Activated naive CD8-positive, alpha-beta T cell treated with anti-CD3 and anti-CD28 coated beads, Interleukin-2, amount 50 U/mL, for 16 hours (primary cell): ENCODE measurements around the gene DDI1.

Experiments
- DNase-seq: peaks from one replicate; pipeline ENCODE4 v3.0.0-alpha.2; 2020; ENCODE audit warnings: low read depth, low spot score

The DDI1 gene

DNA sequence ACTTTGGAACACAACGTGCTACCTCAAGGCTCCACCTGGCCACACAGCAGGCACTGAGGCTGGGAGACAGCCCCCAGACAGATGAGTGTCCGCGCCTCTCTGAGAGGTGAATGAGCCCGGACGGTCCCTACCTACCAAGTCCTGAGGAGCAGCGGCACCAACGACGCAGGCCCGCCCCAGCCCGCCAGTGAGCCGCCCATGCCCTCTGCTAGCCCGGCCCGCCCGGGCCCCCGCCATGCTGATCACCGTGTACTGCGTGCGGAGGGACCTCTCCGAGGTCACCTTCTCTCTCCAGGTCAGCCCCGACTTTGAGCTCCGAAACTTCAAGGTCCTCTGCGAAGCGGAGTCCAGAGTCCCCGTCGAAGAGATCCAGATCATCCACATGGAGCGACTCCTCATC lies at the start of gene DDI1:
Gene DDI1, plus strand, starts transcription at position 53 of the 400 bp plus-strand sequence. Its CDS starts 183 bp downstream, at position 236.
- DNase-seq = no peak

DNA sequence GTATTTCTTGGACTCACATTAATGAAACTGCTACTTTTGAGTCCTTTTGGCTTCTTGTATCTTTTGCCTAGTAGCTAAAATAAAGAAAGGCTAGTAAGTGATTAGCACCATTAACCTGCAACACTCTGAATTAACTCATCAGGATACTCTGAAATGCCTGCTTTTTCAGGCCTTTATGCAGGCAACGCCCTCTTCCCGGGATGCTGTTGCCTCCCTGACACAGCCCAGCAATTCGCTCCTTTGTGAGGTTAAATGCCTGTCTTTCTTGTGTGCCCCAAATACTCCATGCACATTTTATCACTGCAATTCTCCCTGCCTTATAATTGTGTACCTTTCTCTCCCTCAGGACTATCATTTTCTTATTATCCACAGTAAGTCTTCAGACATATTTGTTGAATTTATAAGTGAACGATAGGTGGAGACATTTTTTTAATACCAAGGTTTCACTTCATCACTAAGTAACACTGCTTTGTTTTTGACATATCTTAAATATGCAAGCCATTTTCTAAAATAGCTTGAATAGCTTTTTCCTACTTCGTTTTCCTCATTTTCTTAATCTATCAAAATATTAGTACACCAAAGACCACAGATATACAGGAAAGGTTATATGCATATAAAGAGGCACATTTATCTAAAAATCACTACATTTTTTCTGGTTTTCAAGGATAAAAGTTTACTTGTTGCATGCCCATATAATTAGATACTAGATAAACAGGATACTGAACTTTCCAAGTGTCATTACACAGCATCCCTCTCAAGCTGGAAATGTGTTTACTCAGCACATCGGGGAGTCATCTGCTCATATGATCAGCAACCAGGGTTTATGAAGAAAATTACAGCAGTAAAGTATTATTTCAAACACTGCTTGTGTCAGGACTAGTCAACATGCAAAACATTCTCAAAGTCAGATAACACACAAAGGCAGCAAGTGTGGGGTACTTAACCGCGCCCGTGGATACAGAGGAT lies 48.5 kb upstream of the DDI1 start:
- no peak for DNase-seq

DNA sequence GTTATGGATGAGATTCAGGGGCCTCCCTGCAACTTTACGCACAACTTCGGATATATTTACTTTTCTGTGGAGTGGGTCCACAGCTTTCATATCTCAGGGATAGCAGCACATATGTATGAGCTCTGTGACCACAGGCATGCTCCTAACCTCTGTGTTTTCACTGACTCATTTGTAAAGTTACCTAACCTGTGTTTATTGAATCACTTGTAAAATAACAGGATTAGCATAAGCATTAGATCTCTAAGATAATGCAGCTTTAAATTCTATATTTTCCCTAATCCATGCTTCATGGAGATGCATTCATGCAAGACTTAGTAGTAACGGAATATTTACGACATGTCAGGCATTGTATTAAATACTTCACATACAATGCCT lies 47.9 kb upstream of the DDI1 start:
- no peak for DNase-seq

DNA sequence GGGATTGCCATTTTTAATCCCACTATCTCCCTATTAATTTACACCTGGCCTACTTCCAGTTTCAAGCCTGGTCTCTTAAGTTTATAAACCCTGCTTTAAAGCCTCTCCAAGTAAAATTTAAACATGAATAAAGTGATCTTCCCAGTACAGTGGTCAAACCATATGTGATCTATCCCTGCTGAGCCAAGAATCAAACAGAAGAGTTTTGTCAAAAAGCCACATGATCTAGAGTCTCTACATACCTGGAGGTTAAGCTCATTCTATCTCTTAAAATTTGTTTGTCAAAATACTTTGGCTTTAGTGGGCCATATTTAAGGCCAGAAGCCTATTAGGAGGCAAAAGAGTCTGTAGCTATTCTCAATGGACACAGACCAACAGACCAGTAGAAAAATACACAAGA lies 42.9 kb upstream of the DDI1 start:
- DNase-seq = no peak

DNA sequence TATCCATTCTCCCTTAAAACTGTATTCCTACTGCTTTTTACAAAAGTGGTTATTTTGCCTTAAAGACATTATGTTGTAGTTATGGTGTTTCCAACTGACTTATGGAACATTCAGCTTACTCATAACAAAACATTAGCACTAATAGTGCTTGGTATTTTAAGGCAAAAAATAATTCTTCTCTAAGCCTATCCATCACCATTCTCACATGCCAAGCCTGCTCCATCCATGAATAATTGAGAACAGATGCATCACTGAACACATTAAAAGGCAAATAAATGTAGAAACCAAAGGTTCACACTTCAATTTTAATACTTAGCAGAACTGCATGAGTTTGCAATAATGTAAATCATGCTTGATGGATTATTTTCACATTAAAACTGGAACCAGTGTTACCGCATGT lies 42.3 kb upstream of the DDI1 start:
- no peak for DNase-seq

DNA sequence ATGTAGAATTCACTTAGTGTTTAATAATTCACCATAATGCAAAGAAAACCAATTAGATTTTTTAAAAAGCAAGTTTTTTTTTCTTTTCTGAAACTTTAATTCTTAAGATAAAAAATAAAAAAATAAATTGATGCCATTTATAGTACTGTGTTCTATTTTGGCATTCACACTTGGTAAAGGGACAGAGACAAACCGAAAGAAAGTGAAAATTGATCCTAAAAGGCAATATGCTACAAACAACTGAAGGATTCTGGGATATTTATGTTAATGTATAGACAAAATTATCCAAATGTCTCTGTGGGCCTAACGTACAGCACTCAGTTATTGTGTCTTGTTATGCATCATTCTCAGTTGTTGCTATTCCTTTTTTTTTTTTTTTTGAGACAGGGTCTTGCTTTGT lies 41.9 kb upstream of the DDI1 start:
- no peak for DNase-seq

DNA sequence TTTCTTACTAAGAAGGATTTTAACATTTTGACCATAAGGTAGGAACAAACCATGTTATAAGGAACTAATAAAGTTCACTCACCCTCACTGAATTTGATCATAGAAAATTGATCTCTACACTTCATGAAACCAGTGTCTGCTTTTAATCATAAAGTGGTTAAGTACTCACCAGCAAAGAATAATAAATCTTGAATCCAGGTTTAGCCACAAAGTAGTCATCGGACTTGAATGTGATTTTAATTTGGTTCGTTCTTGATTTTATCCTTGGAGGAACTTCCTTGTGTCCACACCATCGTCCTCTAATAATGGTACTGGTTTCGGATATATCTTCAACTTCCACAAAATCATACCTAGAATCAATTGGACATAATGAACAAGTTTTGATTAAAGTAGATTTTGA lies 40.5 kb upstream of the DDI1 start:
- DNase-seq = no peak

DNA sequence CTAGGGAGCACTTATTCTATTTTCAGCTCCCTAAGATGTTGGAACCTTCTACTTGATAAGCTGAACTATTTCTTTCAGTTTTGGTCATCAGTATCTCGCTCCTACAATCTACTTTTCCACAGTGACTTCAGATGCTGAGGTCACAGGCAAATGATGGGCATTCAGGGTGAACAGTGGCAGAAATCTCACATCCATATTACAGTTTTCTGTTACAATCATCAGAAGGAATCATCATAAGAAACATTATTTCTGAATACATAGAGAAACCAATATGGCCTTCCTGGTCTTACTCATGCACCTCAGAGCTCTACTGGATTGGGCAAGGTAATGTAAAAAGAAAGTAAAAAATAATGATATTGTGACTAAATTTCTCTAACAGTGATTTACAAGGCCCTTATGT lies 39.4 kb upstream of the DDI1 start:
- no peak for DNase-seq

DNA sequence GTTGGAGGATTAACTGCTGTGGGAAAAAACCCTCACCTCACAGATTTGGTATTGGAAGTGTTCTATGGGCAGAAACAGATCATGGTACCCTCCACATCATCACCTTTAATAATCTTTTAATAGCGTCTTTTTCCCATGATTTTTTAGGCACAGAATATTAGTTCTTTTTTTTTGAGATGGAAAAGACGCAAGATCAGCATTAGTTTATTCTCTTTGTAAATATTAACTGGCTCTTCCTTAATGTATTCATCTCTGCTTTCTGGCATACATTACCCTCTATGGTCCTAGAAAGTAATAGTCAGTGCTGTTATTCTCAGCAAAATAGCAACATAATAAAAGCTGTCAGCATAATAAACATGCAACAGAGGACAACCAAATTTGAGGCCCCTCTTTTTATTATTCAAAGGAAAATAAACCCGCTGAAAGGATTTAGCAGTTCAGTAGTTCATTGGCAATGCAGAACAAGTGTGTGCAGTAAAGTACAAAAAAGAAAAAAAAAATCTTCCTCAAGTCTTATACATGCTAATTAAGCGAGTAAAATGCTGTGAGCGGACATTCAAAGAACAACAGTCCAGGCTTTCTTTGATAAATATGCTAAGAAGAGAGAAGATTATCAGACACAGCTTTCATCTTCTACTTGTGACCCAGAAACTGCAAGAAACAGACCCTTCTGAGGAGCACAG lies 37.5 kb upstream of the DDI1 start:
- DNase-seq = no peak

DNA sequence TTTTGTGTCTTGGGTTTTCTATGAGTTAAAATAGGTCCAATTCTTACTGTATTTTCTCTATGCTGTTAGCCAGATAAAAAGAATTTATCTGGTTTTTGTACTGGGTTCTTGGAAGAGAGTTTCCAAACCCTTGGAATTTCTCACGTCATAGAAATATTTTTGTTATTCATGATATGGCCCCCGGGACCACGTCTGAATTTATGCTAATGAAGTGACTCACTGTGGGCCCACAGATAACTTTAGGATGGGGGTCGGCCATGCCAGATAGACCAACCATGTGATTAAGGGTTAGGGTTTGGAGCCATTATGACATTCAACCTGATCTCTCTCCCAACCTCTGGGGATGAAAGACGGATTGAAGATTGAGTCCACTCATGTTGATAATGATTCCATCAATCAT lies 35.6 kb upstream of the DDI1 start:
- no peak for DNase-seq

DNA sequence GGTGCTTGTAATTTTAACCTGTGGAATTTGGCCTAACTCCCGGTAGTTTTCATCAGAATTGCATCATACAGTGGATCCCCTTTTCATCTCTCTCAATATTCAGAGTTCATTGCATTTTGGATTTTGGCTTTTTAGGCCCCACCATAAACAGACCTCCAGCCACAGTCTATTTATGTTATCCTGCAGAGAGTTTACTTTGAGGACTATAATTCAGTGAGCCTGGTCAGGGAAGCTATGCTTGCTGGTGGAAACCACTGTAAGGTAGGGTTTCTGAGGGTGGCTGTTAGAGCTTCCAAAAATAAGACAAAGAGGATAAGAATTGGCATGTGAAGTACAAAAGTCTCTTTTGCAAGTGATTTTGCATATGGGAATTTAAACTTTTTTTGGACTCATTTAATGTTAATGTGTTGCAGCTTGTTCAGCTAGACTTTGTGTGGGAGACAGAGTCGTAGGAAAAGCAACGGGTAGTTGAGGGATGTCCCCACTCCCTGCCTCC lies 34.8 kb upstream of the DDI1 start:
- DNase-seq = no peak

DNA sequence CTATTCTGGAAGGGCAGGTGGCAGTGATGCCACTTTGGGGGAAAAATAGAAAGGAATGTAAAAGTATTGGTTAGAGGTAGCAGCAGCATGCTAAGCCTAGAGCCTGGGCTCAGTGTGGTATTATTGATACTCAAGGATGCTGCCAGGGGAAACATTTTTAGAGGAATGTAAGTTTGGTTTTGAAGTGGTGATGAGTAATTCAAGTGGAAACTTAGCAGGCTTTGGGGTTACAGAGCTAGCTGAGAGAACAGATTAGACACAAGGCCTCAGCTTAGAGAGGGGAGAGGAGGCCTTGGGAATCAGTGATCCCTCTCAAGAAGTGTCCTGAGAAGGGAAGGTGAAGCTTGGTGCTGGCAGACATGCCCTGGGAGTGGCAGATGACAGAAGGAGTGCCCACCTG lies 32.9 kb upstream of the DDI1 start:
- no peak for DNase-seq

DNA sequence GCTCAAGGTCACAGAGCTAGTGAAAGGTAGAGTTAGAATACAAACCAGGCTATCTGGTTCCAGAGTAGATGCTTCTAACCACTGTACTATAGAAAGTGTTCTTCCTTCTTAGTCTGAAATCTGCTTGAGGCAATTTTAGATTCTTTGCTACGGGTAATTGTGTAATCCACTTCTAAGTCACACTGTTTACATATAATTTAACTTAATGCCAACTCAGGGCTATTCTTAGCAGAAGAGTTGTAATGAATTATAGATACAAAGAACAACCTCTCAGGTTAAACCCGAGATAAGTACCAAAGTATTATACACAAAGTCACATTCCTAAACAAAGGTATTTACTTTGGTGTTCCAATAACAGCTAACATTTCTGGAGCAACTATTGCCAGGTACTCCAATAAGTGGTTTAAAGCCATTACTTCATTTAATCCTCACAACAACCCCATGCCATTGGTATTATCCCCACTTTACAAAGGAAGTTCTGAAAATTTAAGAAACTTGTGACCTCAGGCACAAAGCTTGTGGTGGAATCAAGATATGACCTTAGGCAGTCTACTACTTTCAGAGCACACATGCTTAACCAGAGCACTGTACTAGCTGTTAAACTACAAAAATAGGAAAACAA lies 31.1 kb upstream of the DDI1 start:
- no peak for DNase-seq

DNA sequence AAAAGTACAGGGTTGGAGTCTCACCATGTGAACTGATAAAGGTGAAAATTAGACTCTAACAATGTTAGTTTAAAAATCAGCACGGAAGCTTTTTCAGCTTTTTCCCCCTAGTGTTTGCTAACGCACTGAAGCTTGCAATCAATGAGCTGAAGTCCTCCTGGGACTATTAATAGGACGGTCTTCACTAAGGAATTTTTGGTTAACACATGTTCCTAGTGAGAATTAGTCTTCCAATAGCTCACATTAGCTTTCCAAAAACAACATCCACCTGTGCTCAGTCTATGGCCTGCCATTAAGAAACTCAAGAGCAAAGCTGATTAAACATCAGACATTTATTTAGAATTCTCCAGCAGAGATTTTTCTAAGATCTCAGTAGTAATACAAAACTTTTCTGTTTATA lies 26.7 kb upstream of the DDI1 start:
- DNase-seq = no peak

DNA sequence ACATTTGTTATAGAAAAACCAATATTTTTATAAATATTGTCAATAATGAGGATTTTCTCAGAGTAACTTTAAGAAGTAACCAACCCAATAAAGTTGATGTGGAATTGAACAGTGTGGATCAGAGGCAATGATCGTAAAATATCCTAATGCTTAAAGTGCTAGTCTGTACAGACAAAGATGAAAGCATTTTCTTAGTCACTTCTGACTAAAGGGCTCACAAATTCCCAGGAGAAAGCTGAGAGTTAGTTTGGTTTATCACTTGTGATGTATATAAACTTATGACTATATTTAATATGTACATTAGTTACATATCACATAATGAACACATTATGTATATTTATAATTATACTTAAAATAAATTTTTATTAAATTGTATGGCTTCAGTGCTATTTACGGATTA lies 25.4 kb upstream of the DDI1 start:
- no peak for DNase-seq

DNA sequence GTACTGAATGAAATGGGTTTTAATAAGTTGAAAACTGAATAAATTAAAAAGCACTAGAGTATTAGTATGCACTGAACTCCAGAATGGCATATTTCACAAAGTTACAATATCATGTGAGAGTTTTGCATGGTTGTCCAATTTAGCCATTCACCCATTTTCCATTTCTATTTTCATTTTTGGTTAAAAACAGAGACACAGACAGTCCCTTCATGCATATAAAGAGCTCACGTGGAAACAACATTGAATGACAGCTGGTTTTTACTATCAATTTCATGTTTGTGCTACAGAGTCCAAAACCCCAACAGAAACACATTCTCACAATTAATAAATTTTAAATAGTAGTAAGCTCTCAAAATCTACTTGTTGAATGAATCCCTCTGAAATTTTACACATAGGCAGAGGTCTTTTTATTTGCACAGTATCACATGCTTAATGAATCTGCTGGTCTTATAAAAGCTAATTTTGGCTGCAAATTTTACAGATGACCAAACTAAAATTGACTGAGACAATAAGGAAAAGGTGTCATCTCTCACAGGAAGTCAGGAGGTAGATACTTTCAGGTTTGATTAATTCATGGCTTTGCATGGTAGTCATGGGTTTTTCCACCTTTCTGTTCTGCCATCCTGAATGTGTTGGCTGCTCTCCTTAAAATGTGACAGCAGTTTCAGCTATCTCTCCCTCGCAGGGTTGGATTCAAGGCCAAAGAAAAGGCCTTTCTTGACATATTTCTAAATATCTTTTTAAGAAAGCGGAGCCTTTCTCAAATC lies 20.6 kb upstream of the DDI1 start:
- DNase-seq = no peak

DNA sequence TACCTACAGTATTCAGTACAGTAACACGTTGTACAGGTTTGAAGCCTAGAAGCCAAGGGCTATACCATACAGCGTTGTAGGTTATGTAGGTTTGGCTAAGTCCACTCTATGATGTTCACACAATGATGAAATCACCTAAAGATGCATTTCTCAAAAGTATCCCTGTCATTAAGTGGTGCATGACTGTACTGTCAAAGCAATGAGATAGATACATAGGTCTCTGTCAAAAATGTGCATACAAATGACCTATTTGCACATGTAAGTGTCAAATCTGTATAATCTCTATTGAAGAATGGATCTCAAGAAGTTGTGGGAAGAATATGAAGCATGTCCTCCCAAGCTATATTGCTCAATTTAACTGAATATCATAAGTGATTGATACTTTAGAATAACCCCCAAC lies 11.9 kb upstream of the DDI1 start:
- DNase-seq = no peak

DNA sequence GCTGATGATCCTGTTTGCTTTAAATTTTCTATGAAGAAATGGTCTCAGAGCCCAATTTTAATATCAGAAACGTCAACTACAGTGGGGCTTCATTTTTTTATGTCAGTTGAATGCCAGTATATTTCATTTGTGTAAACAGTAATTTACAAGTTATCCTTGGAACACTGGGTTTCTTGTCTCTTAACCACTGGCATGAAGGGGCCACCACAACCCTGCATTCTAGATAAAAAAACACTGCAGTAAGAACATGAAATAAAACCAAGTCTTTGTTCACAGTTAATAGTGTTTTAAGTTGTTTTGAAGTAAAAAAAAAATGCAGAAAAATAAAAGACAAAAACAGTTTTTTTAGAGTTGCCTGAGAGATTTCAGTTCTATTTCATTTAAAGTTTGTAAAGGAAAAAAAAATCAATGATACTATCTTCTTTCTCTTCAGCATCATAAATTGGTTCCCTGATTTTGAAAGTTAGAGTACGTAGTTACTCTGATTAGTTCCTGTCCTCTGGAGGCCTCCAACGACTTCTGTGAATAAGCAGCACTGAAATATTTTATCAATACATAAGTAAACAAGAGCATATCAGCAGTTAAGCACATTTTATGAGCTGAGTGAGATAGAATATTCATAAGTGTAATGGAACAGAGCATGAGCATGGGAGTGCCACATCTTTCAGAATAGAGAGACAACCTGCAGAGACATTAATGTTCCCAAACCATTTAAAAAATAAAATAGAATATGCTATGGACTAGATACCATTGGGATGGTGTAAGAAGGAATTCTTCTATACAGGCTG lies 7.8 kb upstream of the DDI1 start:
- DNase-seq = no peak

DNA sequence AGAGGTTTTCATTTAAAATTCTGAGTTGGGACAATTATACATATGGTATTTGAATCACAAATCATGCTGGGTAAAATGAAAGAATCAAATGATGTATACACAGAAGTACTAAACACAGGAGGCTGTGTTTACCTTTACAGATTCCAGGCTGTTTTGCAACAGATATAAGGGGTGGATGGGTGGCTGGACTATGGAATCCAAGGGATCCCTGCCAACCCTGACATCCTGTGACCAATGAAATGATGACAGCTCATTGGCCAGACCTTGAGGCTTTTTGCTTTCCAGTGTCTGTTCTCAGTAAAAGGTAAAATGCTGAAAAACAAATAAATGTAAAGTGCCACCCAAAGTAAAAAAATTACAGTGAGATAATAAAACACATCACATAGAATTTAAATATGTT lies 3.3 kb upstream of the DDI1 start:
- DNase-seq = no peak

DNA sequence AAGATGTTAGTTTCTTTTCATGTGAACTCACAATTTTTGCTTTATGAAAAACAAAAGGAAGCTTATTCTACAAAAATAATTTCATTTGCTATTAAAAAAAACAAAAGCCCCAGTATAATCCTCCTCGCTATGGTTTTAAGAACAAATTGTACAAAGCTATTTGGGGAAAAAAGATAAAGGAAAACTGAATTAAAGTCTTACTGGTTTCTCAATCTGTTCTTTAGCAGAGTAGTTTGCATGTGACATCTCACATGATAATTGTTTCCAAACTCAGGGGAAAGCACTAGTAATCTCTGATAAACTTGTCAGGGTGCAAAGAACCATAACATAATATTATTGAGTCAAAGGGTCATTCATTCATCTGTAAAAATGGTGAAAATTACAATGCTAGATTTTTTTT lies 2.9 kb upstream of the DDI1 start:
- DNase-seq = no peak

DNA sequence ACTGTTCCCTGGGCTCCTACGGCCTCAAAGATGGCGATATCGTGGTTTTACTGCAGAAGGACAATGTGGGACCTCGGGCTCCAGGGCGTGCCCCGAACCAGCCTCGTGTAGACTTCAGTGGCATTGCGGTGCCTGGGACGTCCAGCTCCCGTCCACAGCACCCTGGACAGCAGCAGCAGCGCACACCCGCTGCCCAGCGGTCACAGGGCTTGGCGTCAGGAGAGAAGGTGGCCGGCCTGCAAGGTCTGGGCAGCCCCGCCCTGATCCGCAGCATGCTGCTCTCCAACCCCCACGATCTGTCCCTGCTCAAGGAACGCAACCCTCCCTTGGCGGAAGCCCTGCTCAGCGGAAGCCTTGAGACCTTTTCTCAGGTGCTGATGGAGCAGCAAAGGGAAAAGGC lies 555 bp downstream of the DDI1 start:
- no peak for DNase-seq
